Large intestine (tissue), 3 donors: Measurements from ENCODE around the gene FAM120A. TPM values are rescaled to one million over a fixed set of nuclear protein-coding genes. Genes with fewer than 3 reads are reported as not detected.

ENCODE experiments used
- DNase-seq, 2 donors: peaks; one replicate each; pipeline versions ENCODE4 v3.0.0 to v3.0.0-alpha.2; 2013
- H3K27ac ChIP-seq: one replicate; pipeline ENCODE4 v1.5.1; 2013; ENCODE audit warnings: low read length
- H3K27me3 ChIP-seq: 2 replicates; pipeline ENCODE4 v1.6.1; 2013; ENCODE audit warnings: low read length; ENCODE audit not compliant: control insufficient read depth, insufficient read depth
- H3K36me3 ChIP-seq: 2 replicates; pipeline ENCODE4 v1.6.1; 2013; ENCODE audit warnings: low read length; ENCODE audit not compliant: control insufficient read depth, insufficient read depth
- H3K4me1 ChIP-seq: one replicate; pipeline ENCODE4 v1.6.1; 2013; ENCODE audit warnings: low read length; ENCODE audit not compliant: control insufficient read depth, insufficient read depth
- H3K4me3 ChIP-seq: one replicate; pipeline ENCODE4 v1.5.1; 2013; ENCODE audit warnings: low read length
- H3K9me3 ChIP-seq: one replicate; pipeline ENCODE4 v1.6.1; 2013; ENCODE audit warnings: mild to moderate bottlenecking, low read depth, low read length, moderate library complexity; ENCODE audit not compliant: control insufficient read depth
- WGBS: methylation state at CpG from one replicate; pipeline ENCODE4 v1.1.5; 2013; ENCODE audit warnings: low lambda C conversion rate; ENCODE audit not compliant: insufficient coverage; 5-methylcytosine and 5-hydroxymethylcytosine counted together
- polyA plus RNA-seq: library from polyadenylated mRNA; unstranded; fragments of 120-200 nt; gene quantifications from one replicate; pipeline ENCODE4 v1.2.1, GENCODE V29; 2013

Gene FAM120A
- polyA plus RNA-seq, 1 donor, result 80.8 TPM

- WGBS, result no CpG with 5 or more reads among the region's 30 CpGs
- Histone ChIP-seq H3K27ac (peak overlapping the region; percentile 48), H3K27me3 (no peaks in the 10 kb centered on the region), H3K4me3 (peak overlapping the region; percentile 69), H3K9me3 (no peaks in the 10 kb centered on the region), H3K36me3 (no peaks in the 10 kb centered on the region), H3K4me1 (peaks cover 18% of the 10 kb centered on the region)
- peak in 1 of 2 donors; percentile 25 for DNase-seq
Observed at GRCh38 chr9:93574900-93575795, 123.7 kb downstream of the FAM120A start.

- peak in 1 of 2 donors; percentile 73 for DNase-seq
- H3K4me1 ChIP-seq, result peaks cover 18% of the 10 kb centered on the region
- peak overlapping the region; percentile 48 for H3K27ac ChIP-seq
- WGBS, result no CpG with 5 or more reads among the region's 26 CpGs
- no peaks in the 10 kb centered on the region for H3K9me3 ChIP-seq
- H3K27me3 ChIP-seq, result no peaks in the 10 kb centered on the region
- peak overlapping the region; percentile 69 for H3K4me3 ChIP-seq
- H3K36me3 ChIP-seq, result no peaks in the 10 kb centered on the region
Observed at GRCh38 chr9:93575796-93576257, 124.3 kb downstream of the FAM120A start.

GRCh38 chr9:93576258-93577077 is 125.0 kb downstream of the FAM120A start, which contains the start of gene PHF2:
Gene PHF2, plus strand, starts transcription at chr9:93576584. Its CDS starts 190 bp downstream, at chr9:93576774.
- WGBS, result no CpG with 5 or more reads among the region's 140 CpGs
- DNase-seq, result peak in 1 of 2 donors; percentile 56
- Histone ChIP-seq H3K36me3 (no peaks in the 10 kb centered on the region), H3K27ac (peak within 1 kb of the TSS; percentile 48), H3K4me3 (peak within 1 kb of the TSS; percentile 69), H3K27me3 (no peaks in the 10 kb centered on the region), H3K9me3 (no peaks in the 10 kb centered on the region), H3K4me1 (peaks cover 24% of the 10 kb centered on the region)

- Histone ChIP-seq H3K27me3 (no peaks in the 10 kb centered on the region), H3K4me1 (peaks cover 32% of the 10 kb centered on the region), H3K27ac (no peak overlapping the region), H3K4me3 (peak overlapping the region; percentile 56), H3K9me3 (no peaks in the 10 kb centered on the region), H3K36me3 (no peaks in the 10 kb centered on the region)
- DNase-seq, result peak in 1 of 2 donors; percentile 46
- WGBS, result no CpG with 5 or more reads among the region's 74 CpGs
Observed at GRCh38 chr9:93577078-93577974, 125.8 kb downstream of the FAM120A start.

GRCh38 chr9:93577975-93578682 is 126.6 kb downstream of the FAM120A start:
- no peaks in the 10 kb centered on the region for H3K27me3 ChIP-seq
- WGBS, result no CpG with 5 or more reads among the region's 13 CpGs
- H3K4me3 ChIP-seq, result peak overlapping the region; percentile 56
- H3K36me3 ChIP-seq, result no peaks in the 10 kb centered on the region
- H3K4me1 ChIP-seq, result peaks cover 38% of the 10 kb centered on the region
- no peak overlapping the region for H3K27ac ChIP-seq
- DNase-seq, result no peak
- H3K9me3 ChIP-seq, result no peaks in the 10 kb centered on the region

- Histone ChIP-seq H3K4me3 (no peak overlapping the region), H3K4me1 (peaks cover 38% of the 10 kb centered on the region), H3K36me3 (no peaks in the 10 kb centered on the region), H3K9me3 (no peaks in the 10 kb centered on the region), H3K27ac (no peak overlapping the region), H3K27me3 (no peaks in the 10 kb centered on the region)
- DNase-seq, result no peak
- WGBS, result 83% methylated on average over 3 of the region's 5 CpGs
Observed at GRCh38 chr9:93578844-93579243, 127.4 kb downstream of the FAM120A start.

GRCh38 chr9:93579711-93580516 is 128.4 kb downstream of the FAM120A start:
- H3K9me3 ChIP-seq, result no peaks in the 10 kb centered on the region
- WGBS, result no CpG with 5 or more reads among the region's 20 CpGs
- no peak overlapping the region for H3K27ac ChIP-seq
- H3K4me3 ChIP-seq, result no peak overlapping the region
- H3K36me3 ChIP-seq, result no peaks in the 10 kb centered on the region
- no peak for DNase-seq
- H3K27me3 ChIP-seq, result no peaks in the 10 kb centered on the region
- peaks cover 34% of the 10 kb centered on the region for H3K4me1 ChIP-seq

GRCh38 chr9:93580654-93581380 is 129.3 kb downstream of the FAM120A start:
- no CpG with 5 or more reads among the region's 10 CpGs for WGBS
- Histone ChIP-seq H3K36me3 (no peaks in the 10 kb centered on the region), H3K9me3 (no peaks in the 10 kb centered on the region), H3K4me1 (peaks cover 28% of the 10 kb centered on the region), H3K27me3 (no peaks in the 10 kb centered on the region), H3K4me3 (no peak overlapping the region), H3K27ac (no peak overlapping the region)
- no peak for DNase-seq
